Astrocyte of the spinal cord (primary cell): Measurements from ENCODE around the gene SURF2.

Experiments used
- DNase-seq: peaks from one replicate; pipeline ENCODE4 v3.0.0; 2011; ENCODE audit warnings: low read depth, low spot score
- H3K4me3 ChIP-seq: 2 replicates; pipeline ENCODE4 v1.5.1; 2011; ENCODE audit warnings: low read depth, mild to moderate bottlenecking, low read length, moderate library complexity
- CTCF ChIP-seq: IDR thresholded peaks from 2 replicates; pipeline ENCODE4 v1.5.1; 2012; ENCODE audit warnings: low read depth, mild to moderate bottlenecking, low read length, inconsistent platforms
- in situ Hi-C: cut with HindIII; loops from 2 replicates; pipeline ENCODE4 v1.10.0; 2017; ENCODE audit warnings: low sequenced_read_pairs

SURF2 gene

GRCh38 chr9:133354766-133355165 is 1.6 kb upstream of the SURF2 start:
- TF ChIP-seq CTCF: no peak
- no peak overlapping the region for H3K4me3 ChIP-seq
- in situ Hi-C loops: no loop called here
- no peak for DNase-seq

- DNase-seq: no peak
- in situ Hi-C loops: no loop called here
- TF ChIP-seq CTCF: peak; percentile 15
Measured at GRCh38 chr9:133355881-133356357, 431 bp upstream of the SURF2 start.

DNA sequence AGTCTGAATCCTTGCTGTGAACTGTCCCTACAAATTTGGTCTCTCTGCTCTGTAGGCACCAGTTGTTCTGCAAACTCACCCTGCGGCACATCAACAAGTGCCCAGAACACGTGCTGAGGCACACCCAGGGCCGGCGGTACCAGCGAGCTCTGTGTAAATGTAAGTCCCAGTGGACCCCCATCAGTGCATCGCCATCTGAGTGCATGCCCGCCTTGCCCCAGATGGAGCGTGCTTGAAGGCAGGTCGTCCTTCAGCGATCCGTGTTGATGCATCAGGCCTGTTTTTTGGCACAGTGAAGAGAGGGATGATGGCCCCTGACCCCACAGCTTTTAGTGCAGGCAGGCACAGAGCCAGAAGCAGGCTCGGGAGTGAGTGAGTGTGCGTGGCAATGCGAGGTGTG is 1.3 kb downstream of the SURF2 start:
- H3K4me3 ChIP-seq: no peak overlapping the region
- TF ChIP-seq CTCF: no peak
- in situ Hi-C loops: no loop called here
- DNase-seq: no peak

More at GRCh38 chr9:133355881-133356357, 431 bp upstream of the SURF2 start:
- peak overlapping the region; percentile 81 for H3K4me3 ChIP-seq

- in situ Hi-C loops: no loop called here
- no peak overlapping the region for H3K4me3 ChIP-seq
- peak; percentile 30 for TF ChIP-seq CTCF
- DNase-seq: no peak
Measured at GRCh38 chr9:133359399-133360175, 3.2 kb downstream of the SURF2 start.

GRCh38 chr9:133360400-133361393 is 4.3 kb downstream of the SURF2 start:
- TF ChIP-seq CTCF: no peak
- in situ Hi-C loops: no loop called here
- DNase-seq: no peak
- no peak overlapping the region for H3K4me3 ChIP-seq

- DNase-seq: no peak
- in situ Hi-C loops: no loop called here
- H3K4me3 ChIP-seq: no peak overlapping the region
- TF ChIP-seq CTCF: no peak
Measured at GRCh38 chr9:133361507-133362092, 5.2 kb downstream of the SURF2 start.
